ENCODE results near the gene SPSB4. TPM values are rescaled to one million over a fixed set of nuclear protein-coding genes. Genes with fewer than 3 reads are reported as not detected.
"Not testable (repeated sequence)": the region's sequence is repeated elsewhere in the genome, so short reads cannot be mapped to it uniquely, and the experiment has no call there.

The SPSB4 gene
- total RNA-seq, 1 donor from 2014 or later = 0.98 TPM

DNA sequence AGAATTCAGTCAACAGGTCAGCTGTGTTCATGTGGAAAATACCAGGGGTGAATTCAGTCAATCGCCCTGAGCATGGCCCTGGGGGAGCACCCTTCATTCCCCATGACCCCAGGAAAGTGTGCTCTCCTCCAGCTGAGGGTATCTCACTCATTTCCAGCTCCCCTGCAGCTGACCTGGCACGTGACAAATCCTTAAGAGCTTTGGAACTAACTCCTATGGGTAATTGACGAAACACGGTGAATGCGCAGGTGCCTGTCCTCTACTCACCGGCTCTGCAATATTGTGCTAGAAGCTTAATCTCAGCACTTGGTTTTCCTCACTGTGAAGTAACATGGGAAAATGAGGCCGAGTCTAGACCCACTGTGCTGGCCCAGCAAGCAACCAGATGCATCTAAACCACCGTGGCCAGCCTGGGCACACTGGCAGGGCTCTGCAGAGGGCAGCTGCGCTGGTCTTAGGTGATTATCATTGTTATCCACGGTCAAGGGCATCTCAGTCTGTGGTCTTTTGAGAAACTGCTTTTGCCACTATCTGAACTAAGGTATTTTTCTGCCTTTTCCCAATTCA is 63.1 kb downstream of the SPSB4 start:
- intact Hi-C loops (cut with DNase I) = no loop called here
- Histone ChIP-seq H3K36me3 (no peaks in the 10 kb centered on the region), H3K4me1 (no peaks in the 10 kb centered on the region), H3K4me3 (no peak overlapping the region), H3K9me3 (no peaks in the 10 kb centered on the region), H3K27me3 (no peaks in the 10 kb centered on the region), H3K27ac (no peak overlapping the region)
- peak; percentile 56 to 77 for DNase-seq (ENCODE audit: extremely low spot score in 2 of 2)
- TF ChIP-seq CTCF (IDR thresholded peaks at IDR 0.05) (no peak), POLR2AphosphoS5 (IDR thresholded peaks at IDR 0.05; ENCODE audit: insufficient read depth in 1 of 2, low read depth in 1 of 2) (no peak), POLR2A (IDR thresholded peaks at IDR 0.05) (no peak)

- intact Hi-C loops (cut with DNase I) = no loop called here
- no peaks in the 10 kb centered on the region for H3K4me1 ChIP-seq
- peak overlapping the region; percentile 43 for H3K27ac ChIP-seq
- no peaks in the 10 kb centered on the region for H3K27me3 ChIP-seq
- no peaks in the 10 kb centered on the region for H3K36me3 ChIP-seq
- no peak overlapping the region for H3K4me3 ChIP-seq
- H3K9me3 ChIP-seq = no peaks in the 10 kb centered on the region
- DNase-seq (ENCODE audit: extremely low spot score in 2 of 2) = peak; percentile 7 to 79
- TF ChIP-seq CTCF (IDR thresholded peaks at IDR 0.05) (no peak), POLR2AphosphoS5 (IDR thresholded peaks at IDR 0.05; ENCODE audit: insufficient read depth in 1 of 2, low read depth in 1 of 2) (no peak), POLR2A (IDR thresholded peaks at IDR 0.05) (no peak)
Observed at GRCh38 chr3:141114816-141115460, 63.8 kb downstream of the SPSB4 start.

GRCh38 chr3:141115789-141116541 is 64.8 kb downstream of the SPSB4 start:
- intact Hi-C loops (cut with DNase I) = no loop called here
- H3K27ac ChIP-seq = peak overlapping the region; percentile 61
- no peak for TF ChIP-seq CTCF (IDR thresholded peaks at IDR 0.05)
- TF ChIP-seq POLR2AphosphoS5 (IDR thresholded peaks at IDR 0.05; ENCODE audit: insufficient read depth in 1 of 2, low read depth in 1 of 2) = peak; percentile 17 to 75
- TF ChIP-seq POLR2A (IDR thresholded peaks at IDR 0.05) = no peak
- no peaks in the 10 kb centered on the region for H3K4me1 ChIP-seq
- H3K36me3 ChIP-seq = no peaks in the 10 kb centered on the region
- no peak overlapping the region for H3K4me3 ChIP-seq
- H3K27me3 ChIP-seq = no peaks in the 10 kb centered on the region
- peak; percentile 87 to 90 for DNase-seq (ENCODE audit: extremely low spot score in 2 of 2)
- H3K9me3 ChIP-seq = no peaks in the 10 kb centered on the region

DNA sequence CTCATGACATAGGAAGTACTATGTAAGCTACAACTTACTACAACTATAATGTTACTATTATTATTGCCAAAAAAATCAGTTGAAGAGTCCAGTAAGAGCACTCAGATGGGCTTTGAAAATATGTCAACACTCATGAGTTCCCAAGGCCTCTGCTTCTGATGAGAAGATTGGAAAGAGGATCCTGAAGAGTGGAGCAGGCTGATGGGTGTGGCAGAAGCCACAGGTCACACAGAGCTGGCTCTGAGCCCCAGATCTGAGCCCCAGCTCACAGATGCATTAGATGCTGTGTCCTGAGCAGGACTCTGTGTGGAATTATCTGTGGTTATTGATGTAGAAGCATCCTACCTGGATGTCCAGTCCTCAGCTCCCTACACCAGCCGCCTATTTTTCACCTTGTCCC is 65.6 kb downstream of the SPSB4 start:
- Histone ChIP-seq H3K4me1 (no peaks in the 10 kb centered on the region), H3K36me3 (no peaks in the 10 kb centered on the region), H3K27ac (no peak overlapping the region), H3K4me3 (no peak overlapping the region), H3K9me3 (no peaks in the 10 kb centered on the region), H3K27me3 (no peaks in the 10 kb centered on the region)
- peak in 1 of 2 donors; percentile 78 for DNase-seq (ENCODE audit: extremely low spot score in 2 of 2)
- no peak for TF ChIP-seq CTCF (IDR thresholded peaks at IDR 0.05)
- intact Hi-C loops (cut with DNase I) = no loop called here

DNA sequence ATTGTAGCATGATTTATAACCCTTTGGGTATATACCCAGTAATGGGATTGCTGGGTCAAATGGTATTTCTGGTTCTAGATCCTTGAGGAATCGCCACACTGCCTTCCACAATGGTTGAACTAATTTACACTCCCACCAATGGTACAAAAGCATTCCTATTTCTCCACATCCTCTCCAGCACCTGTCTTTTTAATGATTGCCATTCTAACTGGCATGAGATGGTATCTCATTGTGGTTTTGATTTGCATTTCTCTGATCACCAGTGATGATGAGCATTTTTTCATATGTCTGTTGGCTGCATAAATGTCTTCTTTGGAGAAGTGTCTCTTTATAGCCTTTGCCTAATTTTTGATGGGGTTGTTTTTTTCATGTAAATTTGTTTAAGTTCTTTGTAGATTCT is 66.8 kb downstream of the SPSB4 start:
- H3K36me3 ChIP-seq; H3K27ac ChIP-seq; intact Hi-C loops (cut with DNase I); H3K27me3 ChIP-seq; DNase-seq (ENCODE audit: extremely low spot score in 2 of 2); H3K9me3 ChIP-seq; H3K4me1 ChIP-seq; H3K4me3 ChIP-seq: not testable (repeated sequence)

All from vagina (tissue), 2 donors.